Adrenal gland (tissue), 5 donors: Measurements from ENCODE around the gene CELF5.

Source experiments
- POLR2A ChIP-seq, 2 donors: fragments of 450-650 bp; IDR thresholded peaks; one replicate each; pipeline ENCODE4 v1.6.1; 2017; ENCODE audit warnings: antibody characterized with exemption in 2 of 2, mild to moderate bottlenecking in 2 of 2, moderate library complexity in 1 of 2
- TF ChIP-seq, protein P1 (sequence below), 6 experiments: fragments of 450-650 bp in 4 of 6; fragments of 200-600 bp in 2 of 6; sonication (generic) in 1 of 6; IDR thresholded peaks; 1 replicate in 5 of 6; 2 replicates in 1 of 6; pipeline versions ENCODE4 v1.5.1 to v1.8.0; 2016 to 2021; ENCODE audit warnings: antibody characterized with exemption in 6 of 6, mild to moderate bottlenecking in 2 of 6, moderate library complexity in 1 of 6
- donor health status: DM: no; HTN: no; CAD: no.

DNA sequence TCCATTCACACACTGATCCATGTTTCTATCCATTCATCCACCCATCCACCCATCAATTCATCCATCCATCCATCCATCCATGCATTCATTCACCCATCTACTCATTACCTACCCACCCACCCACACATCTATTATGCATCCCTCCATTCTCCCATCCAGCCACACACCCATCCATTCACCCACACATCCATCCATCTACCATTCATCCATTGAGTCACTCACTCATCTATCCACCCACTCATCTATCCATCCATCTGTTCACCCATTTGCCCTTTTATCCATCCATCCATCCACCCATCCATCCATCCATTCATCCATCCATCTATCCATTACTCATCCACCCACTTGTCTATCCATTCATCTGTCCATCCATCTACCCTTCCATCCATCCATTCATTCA is 30.1 kb downstream of the CELF5 start:
- TF ChIP-seq, protein P1, sequence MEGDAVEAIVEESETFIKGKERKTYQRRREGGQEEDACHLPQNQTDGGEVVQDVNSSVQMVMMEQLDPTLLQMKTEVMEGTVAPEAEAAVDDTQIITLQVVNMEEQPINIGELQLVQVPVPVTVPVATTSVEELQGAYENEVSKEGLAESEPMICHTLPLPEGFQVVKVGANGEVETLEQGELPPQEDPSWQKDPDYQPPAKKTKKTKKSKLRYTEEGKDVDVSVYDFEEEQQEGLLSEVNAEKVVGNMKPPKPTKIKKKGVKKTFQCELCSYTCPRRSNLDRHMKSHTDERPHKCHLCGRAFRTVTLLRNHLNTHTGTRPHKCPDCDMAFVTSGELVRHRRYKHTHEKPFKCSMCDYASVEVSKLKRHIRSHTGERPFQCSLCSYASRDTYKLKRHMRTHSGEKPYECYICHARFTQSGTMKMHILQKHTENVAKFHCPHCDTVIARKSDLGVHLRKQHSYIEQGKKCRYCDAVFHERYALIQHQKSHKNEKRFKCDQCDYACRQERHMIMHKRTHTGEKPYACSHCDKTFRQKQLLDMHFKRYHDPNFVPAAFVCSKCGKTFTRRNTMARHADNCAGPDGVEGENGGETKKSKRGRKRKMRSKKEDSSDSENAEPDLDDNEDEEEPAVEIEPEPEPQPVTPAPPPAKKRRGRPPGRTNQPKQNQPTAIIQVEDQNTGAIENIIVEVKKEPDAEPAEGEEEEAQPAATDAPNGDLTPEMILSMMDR (IDR thresholded peaks at IDR 0.05): no peak
- no peak for TF ChIP-seq POLR2A (IDR thresholded peaks at IDR 0.05)
